GM10266 (cell line): Measurements from ENCODE around the gene LYSMD3.

Source experiments
- DNase-seq: peaks from one replicate; pipeline ENCODE4 v3.0.0; 2012; ENCODE audit errors: extremely low spot score
- TF ChIP-seq, protein P1 (sequence below): IDR thresholded peaks from 2 replicates; pipeline ENCODE4 v1.5.1; 2012; ENCODE audit warnings: mild to moderate bottlenecking, low read depth; ENCODE audit not compliant: control insufficient read depth, insufficient read depth; ENCODE audit errors: missing control alignments

The LYSMD3 gene

GRCh38 chr5:90475436-90475980 is 53.9 kb downstream of the LYSMD3 start:
- TF ChIP-seq, protein P1, sequence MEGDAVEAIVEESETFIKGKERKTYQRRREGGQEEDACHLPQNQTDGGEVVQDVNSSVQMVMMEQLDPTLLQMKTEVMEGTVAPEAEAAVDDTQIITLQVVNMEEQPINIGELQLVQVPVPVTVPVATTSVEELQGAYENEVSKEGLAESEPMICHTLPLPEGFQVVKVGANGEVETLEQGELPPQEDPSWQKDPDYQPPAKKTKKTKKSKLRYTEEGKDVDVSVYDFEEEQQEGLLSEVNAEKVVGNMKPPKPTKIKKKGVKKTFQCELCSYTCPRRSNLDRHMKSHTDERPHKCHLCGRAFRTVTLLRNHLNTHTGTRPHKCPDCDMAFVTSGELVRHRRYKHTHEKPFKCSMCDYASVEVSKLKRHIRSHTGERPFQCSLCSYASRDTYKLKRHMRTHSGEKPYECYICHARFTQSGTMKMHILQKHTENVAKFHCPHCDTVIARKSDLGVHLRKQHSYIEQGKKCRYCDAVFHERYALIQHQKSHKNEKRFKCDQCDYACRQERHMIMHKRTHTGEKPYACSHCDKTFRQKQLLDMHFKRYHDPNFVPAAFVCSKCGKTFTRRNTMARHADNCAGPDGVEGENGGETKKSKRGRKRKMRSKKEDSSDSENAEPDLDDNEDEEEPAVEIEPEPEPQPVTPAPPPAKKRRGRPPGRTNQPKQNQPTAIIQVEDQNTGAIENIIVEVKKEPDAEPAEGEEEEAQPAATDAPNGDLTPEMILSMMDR: no peak
- no peak for DNase-seq

DNA sequence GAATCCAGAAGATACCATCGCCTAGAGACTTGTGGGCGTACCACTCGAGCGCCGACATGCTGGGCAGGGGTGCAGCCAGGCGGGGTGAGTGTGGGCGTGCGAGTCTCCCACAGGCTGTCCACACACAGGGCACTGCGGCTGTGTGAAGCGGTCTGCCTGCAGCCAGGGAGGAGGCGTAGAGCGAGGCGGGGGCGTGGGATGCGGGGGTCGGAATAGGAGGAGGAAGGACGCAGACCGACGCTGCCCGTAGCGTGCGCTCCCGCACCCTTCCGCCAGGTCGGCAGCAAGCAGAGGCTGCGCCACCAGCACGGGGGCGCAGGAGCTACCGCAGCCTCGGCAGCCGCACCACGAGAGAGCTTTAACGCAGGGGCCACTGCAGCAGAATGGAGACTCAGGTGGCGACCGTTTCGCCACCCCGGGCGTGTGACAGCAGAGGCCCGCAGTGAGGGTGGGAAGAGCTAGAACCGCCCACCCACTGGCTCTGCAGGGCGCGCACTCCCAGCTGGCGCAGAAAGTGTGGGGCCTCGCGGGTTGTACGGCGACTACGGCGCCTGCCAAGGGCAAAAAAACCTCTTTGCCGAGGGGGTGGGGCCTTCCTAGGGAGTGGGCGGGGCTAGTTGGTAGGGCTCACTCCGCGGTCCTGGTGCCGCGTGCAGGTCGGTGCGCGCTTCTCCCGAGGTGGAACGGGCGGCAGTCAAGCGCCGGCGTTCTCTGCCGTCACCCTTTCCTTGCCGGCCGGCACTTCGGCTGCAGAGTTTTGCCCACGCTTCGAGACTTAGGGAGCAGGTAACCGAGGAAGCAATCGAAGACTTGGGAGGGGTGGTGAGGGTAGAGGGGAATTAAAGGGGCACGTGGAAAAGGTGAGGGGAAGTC is 54.9 kb downstream of the LYSMD3 start, which contains the start of the genes MBLAC2 and POLR3G:
Gene MBLAC2, minus strand, starts transcription at position 537 of the 873 bp plus-strand sequence. Its CDS starts 479 bp downstream, at position 58.
Gene POLR3G, plus strand, starts transcription at position 630 of the 873 bp plus-strand sequence. CDS start 10,704 bp downstream, outside the sequence.
- peak; percentile 89 for DNase-seq
- TF ChIP-seq, protein P1: peak; percentile 30

GRCh38 chr5:90473396-90474234 is 55.8 kb downstream of the LYSMD3 start:
- peak; percentile 12 for DNase-seq
- TF ChIP-seq, protein P1: no peak

GRCh38 chr5:90472783-90473395 is 56.5 kb downstream of the LYSMD3 start:
- TF ChIP-seq, protein P1: no peak

More at GRCh38 chr5:90472783-90473395, 56.5 kb downstream of the LYSMD3 start:
- peak; percentile 22 for DNase-seq
